K562 (cell line): Measurements from ENCODE around the gene ADGRB2. TPM values are rescaled to one million over a fixed set of nuclear protein-coding genes. Genes with fewer than 3 reads are reported as not detected.
A peak's percentile ranks its signal among the peaks of the same experiment; 100 is the strongest.

Experiments used
- ADNP ChIP-seq: fragments of 200-800 bp; sonication (Bioruptor generic); IDR thresholded peaks from 2 replicates; pipeline ENCODE4 v1.6.1; 2016; ENCODE audit warnings: missing genetic modification characterization, missing compliant biosample characterization
- ARHGAP35 ChIP-seq: fragments of 450-650 bp; IDR thresholded peaks from 2 replicates; pipeline ENCODE4 v1.6.1; 2018; ENCODE audit not compliant: partially characterized antibody
- CBFA2T3 ChIP-seq: fragments of 450-650 bp; IDR thresholded peaks from 2 replicates; pipeline ENCODE4 v1.6.1; 2017
- CREB3L1 ChIP-seq: fragments of 450-650 bp; IDR thresholded peaks from 2 replicates; pipeline ENCODE4 v1.6.1; 2014; ENCODE audit warnings: low read depth, mild to moderate bottlenecking, moderate library complexity, borderline replicate concordance
- DEAF1 ChIP-seq: fragments of 450-650 bp; formaldehyde crosslinking; IDR thresholded peaks from 2 replicates; pipeline ENCODE4 v1.4.0; 2020; ENCODE audit warnings: mild to moderate bottlenecking, moderate library complexity
- HINFP ChIP-seq: fragments of 450-650 bp; conservative IDR thresholded peaks from 2 replicates; pipeline ENCODE4 v1.6.1; 2016; ENCODE audit warnings: missing genetic modification characterization, low read depth, mild to moderate bottlenecking, control low read depth, missing compliant biosample characterization
- MAX ChIP-seq: sonication (generic); formaldehyde crosslinking; IDR thresholded peaks from 2 replicates; pipeline ENCODE4 v1.9.0; 2022; ENCODE audit warnings: mild to moderate bottlenecking, missing genetic modification reagents
- MYC ChIP-seq, 2 experiments: fragments of 250-450 bp in 1 of 2; sonication (Bioruptor Pico) in 1 of 2; IDR thresholded peaks; 2 replicates each; pipeline versions ENCODE4 v1.5.1 to v1.6.1; 2012 to 2021; ENCODE audit warnings: low read depth in 2 of 2, borderline replicate concordance in 1 of 2, improper control_type of control experiment in 1 of 2, low read length in 1 of 2, mild to moderate bottlenecking in 1 of 2, moderate library complexity in 1 of 2
- NFE2L1 ChIP-seq: fragments of 450-650 bp; IDR thresholded peaks from 2 replicates; pipeline ENCODE4 v1.6.1; 2016; ENCODE audit warnings: missing genetic modification characterization, low read depth, mild to moderate bottlenecking, missing compliant biosample characterization, moderate library complexity, borderline replicate concordance
- RBM22 ChIP-seq: fragments of 200-400 bp; formaldehyde crosslinking; IDR thresholded peaks from 2 replicates; pipeline ENCODE4 v1.6.1; 2018; ENCODE audit warnings: low read length, low read depth; ENCODE audit not compliant: poor library complexity, severe bottlenecking
- TCF3 ChIP-seq: sonication (generic); formaldehyde crosslinking; IDR thresholded peaks from 2 replicates; pipeline ENCODE4 v1.4.0; 2020; ENCODE audit warnings: mild to moderate bottlenecking, missing genetic modification reagents
- TEAD1 ChIP-seq, 2 experiments: fragments of 450-650 bp in 1 of 2; sonication (generic) in 1 of 2; formaldehyde crosslinking; IDR thresholded peaks; 2 replicates each; pipeline versions ENCODE4 v1.4.0 to v1.8.0; 2020 to 2022; ENCODE audit warnings: mild to moderate bottlenecking in 2 of 2, missing genetic modification reagents in 1 of 2
- UBTF ChIP-seq, 2 experiments: IDR thresholded peaks; 2 replicates each; pipeline ENCODE4 v1.6.1; 2012; ENCODE audit warnings: improper control_type of control experiment in 2 of 2, low read depth in 2 of 2, low read length in 2 of 2, borderline replicate concordance in 1 of 2
- ZC3H11A ChIP-seq: IDR thresholded peaks from 2 replicates; pipeline ENCODE4 v1.6.1; 2012; ENCODE audit warnings: low read depth, low read length, improper control_type of control experiment
- ZFP91 ChIP-seq: sonication (generic); formaldehyde crosslinking; IDR thresholded peaks from 2 replicates; pipeline ENCODE4 v1.8.0; 2022; ENCODE audit warnings: mild to moderate bottlenecking, missing genetic modification reagents
- ZKSCAN3 ChIP-seq: fragments of 250-450 bp; sonication (Bioruptor Pico); IDR thresholded peaks from 2 replicates; pipeline ENCODE4 v1.4.0; 2020
- ZNF232 ChIP-seq: sonication (generic); formaldehyde crosslinking; IDR thresholded peaks from 2 replicates; pipeline ENCODE4 v1.8.0; 2022; ENCODE audit warnings: mild to moderate bottlenecking, missing genetic modification reagents
- ZNF696 ChIP-seq: fragments of 250-450 bp; sonication (Bioruptor Pico); conservative IDR thresholded peaks from 2 replicates; pipeline ENCODE4 v1.4.0; 2020; ENCODE audit warnings: mild to moderate bottlenecking, moderate library complexity
- polyA plus RNA-seq, 8 experiments: library from polyadenylated mRNA; depleted of rRNA in 4 of 8; stranded (reverse) in 5 of 8; unstranded in 3 of 8; fragments of >200 nt; fragmentation: Nextera tagmentation in 2 of 8; fragmentation: Illumina TruSeq in 1 of 8; extraction: Ambion mirVana in 2 of 8; extraction: Trizol in 1 of 8; gene quantifications; 2 replicates each; pipeline versions ENCODE4 v1.2.1 to v1.2.3, GENCODE V29; 2011 to 2014; ENCODE audit warnings: inconsistent platforms in 1 of 8, missing spikeins in 1 of 8
- total RNA-seq, 7 experiments: library from RNA; depleted of rRNA in 6 of 7; stranded (reverse); fragments of >200 nt in 6 of 7; fragmentation: Illumina TruSeq in 2 of 7; extraction: Trizol in 2 of 7; gene quantifications; 2 replicates each; pipeline versions ENCODE4 v1.2.1 to v1.2.3, GENCODE V29; 2011 to 2021; ENCODE audit warnings: low replicate concordance in 1 of 7

Gene ADGRB2
- total and polyA plus RNA-seq, 9 of the 15 experiments (the other 6 are each of a cell fraction or from before 2014, with no cell fraction given), result 0.04 to 0.23 (median 0.20) TPM; not detected in 2

- TF ChIP-seq CREB3L1 (peak; percentile 67; the same call in 1 of the 2 replicates), RBM22 (no peak), NFE2L1 (tag) (no peak), TEAD1 (CRISPR knock-in tag; IDR thresholded peaks at IDR 0.05) (0 out of 4 replicates have a peak, but pooled peaks of 1 of the 2 experiments have one; percentile 6), ARHGAP35 (no peak), CBFA2T3 (peak; percentile 89), ZNF696 (CRISPR knock-in tag) (no peak), UBTF (IDR thresholded peaks at IDR 0.05; ENCODE audit: borderline replicate concordance in 1 of 2, low read depth in 2 of 2, low read length in 2 of 2) (no peak), DEAF1 (CRISPR knock-in tag) (no peak), HINFP (no peak), ZC3H11A (no peak), ZNF232 (CRISPR knock-in tag) (no peak), ADNP (no peak), MYC (IDR thresholded peaks at IDR 0.05; ENCODE audit: low read depth, low read length) (0 out of 2 replicates have a peak, but pooled peaks have one; percentile 26), MYC (CRISPR knock-in tag; IDR thresholded peaks at IDR 0.05; ENCODE audit: borderline replicate concordance, low read depth) (no peak), MAX (CRISPR knock-in tag) (no peak), TCF3 (CRISPR knock-in tag) (peak; percentile 77), ZFP91 (no peak), ZKSCAN3 (CRISPR knock-in tag) (no peak)
These were observed 17.1 kb upstream of the ADGRB2 start (continued) for GRCh38 chr1:31781138-31781755.
